ENCODE results near the gene TSFM.
"Not testable (repeated sequence)": the region's sequence is repeated elsewhere in the genome, so short reads cannot be mapped to it uniquely, and the experiment has no call there.

TSFM gene

DNA sequence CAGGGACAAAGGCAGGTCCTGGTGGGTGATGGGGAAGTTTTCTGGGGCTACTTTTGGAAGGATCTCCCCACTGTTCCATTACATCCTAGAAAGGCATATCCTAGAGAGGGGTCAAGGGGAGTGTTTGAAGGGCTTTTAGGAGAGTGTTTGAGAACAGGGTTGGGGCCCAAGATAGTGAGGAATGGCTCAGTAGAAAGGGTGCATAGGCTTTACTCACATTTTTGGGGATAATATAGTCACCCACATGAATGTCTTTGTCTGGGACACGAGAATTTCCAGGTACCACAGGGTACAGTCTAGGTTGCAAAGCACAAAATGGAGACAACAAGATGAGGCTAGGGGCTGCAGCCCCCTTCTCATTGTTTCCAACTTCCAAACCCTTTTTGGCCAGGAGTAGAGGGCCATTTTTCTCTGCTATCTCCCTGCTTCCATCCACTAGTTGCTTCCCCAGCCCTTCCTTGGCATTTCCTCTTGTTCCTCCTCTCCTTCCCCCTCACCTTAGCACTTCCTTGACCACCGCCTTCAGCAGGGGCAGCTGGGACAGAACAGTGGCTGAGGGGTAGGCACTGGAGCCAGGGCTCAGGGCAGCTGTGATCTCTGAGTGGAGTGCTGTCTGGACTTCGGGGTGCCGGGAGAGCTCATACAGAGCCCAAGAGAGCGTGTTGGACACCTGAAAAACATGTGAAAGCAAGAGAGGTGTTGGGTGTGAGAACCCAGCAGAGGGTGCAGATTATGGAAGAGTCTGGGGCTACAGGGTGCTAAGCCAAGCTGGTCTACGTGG, 18.5 kb upstream of the TSFM start:
- no peak for DNase-seq

DNA sequence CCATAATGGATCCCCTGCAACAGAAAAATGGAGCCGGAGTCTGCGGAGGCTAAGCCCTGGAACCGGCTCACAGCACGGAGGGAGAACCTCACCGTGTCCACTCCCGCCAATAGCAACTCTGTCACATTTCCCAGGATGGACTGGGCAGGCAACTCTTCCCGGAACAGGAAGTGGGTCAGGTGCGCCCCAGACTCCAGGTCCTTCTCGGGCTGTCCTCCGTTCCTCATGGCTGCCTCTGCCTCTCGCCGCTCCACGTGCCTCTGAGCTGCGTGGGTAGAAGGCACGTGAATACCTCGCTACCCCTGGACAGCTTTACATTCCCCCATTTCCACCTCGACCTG, 18.0 kb upstream of the TSFM start:
- DNase-seq, result no peak

DNA sequence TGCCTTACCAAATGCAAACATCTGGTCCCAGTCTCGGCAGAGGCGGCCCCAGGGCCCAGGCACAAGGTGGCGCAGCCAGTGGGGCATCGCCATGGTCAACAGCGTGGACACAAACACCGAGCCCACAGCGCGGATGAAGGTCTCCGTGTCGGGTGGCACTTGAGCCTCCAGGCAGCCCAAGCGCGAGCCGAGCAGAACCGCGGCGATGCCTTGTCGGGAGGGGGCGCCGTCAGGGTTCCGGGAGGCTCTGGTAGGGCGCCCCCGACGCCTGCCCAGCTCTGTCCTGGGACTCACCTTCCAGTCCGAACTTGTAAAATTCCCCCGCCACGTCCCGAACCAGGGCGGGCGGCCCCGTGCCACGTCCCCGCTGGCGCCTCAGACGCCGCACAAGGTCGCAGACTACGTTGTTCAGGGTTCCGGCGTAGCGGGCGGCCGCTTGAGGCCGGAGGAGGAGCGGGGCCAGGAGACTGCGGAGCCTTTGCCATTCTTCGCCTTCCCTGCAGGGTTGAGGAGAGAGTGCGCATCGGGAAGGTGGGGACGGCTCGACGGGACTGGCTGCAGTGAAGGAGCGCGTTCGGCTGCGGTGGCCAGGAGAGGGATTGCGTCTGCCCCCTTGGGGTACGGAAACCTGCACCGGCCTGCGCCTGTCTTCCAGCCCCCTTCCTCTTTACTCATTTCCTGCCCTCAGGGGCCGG, 17.4 kb upstream of the TSFM start:
- DNase-seq, result no peak

DNA sequence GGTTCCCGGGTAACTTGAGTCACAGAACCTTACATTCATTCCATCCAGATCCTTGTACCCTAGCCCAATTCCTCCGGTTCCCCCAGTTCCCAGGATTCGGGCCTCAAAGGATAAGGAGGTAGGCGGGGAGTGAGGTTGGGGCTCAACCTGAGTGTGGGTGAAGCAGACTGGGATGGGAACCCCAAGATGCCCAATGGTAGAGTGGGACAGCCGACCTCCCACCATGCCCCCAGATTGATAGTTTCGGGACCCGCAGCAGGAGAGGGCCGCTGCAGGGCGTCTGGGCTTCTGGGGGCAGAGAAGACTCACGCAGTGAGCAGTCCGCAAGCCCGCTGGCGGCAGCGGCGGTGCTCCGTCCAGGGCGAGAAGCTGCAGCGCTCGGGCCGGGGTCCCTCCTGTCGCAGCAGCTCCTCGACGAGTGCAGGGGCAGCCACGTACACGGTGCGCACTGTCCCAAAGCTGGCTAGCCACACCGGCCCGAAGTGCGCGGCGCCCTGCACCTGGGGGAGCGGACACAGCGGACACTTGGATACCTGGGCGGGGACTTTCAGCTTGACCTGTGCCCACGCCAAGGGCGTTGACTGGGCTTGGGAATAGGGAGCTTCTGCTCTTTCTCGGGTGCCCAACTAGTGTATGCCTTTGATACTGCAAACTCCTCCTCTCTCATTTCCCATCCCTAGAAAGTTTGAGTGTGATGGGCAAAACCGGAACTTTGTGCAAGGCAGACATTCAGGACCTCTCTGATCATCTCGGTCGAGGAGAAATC, 16.7 kb upstream of the TSFM start:
- DNase-seq, result no peak

DNA sequence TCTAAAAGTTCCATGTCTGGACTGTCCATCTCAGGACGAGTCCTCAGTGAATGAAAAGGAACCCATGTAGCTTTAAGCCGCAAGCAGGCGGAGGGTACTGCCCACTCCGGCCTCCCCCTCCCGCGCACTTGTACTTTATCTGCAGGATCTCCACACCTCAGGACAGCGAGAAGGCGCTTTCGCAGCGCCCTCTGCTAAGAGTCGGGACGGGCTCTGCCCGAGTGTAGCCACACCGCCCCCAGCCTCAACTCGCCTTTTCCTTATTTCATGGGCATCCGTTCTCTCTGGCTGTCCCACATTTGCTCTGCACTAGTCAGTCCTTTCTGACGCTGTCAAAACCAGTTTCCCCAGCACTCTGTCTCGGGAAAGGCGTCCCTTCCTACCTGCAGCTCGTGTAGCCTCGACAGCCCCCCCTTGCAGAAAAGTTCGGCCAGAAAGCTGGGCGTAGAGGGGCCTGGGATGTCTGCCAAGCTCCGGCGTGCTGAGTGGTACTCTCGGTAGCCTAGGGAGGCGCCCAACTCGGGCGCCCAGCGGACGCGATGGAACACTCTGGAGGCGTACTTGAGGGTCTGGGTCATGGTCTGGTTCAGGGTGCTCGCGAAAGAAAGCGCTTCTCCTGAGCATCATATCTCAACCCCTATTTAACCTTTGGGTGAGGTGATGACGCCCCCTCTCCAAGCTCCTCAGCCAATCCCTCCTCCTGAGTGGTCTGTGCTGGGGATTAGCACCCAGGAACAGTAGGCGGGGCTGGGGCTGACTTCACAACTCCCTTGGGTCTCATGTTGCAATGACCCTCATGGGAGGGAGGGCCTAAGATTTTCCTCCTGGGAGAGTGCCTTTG, 15.9 kb upstream of the TSFM start, which contains the start of gene CYP27B1:
TSS of gene CYP27B1 (minus strand) at position 615 of the 841 bp plus-strand sequence. CDS start at position 578, 37 bp downstream.
- DNase-seq, result no peak

DNA sequence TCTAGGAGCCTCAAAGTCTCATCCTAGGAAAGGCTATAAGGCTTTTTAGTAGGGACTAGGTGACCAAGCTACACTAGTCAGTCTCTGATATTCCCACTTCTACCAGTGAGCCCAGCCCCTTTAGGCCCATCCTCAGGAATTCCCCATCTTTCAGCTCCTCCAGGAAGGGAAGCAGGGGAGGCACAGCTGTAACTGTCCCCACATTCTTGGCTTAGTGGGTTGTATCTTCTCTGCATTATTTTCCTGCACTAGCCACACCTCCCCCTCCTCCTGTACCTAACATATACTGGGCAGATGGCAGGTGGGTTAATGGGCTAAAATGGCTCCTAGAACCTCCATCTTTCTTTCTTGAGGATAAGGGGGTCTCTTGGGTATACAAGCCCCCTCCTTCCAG, 15.3 kb upstream of the TSFM start:
- no peak for DNase-seq

DNA sequence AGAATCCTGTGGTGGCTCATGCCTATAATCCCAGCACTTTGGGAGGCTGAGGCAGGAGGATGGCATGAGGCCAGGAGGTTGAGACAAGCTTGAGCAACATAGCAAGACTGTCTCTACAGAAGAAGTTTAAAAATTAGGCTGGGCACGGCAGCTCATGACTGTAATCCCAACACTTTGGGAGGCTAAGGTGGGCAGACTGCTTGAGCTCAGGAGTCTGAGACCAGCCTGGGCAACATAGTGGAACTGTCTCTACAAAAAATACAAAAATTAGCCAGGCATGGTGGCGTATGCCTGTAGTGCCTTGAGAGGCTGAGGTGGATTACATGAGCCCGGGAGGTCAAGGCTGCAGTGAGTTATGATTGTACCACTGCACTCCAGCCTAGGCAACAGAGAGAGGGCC, 14.7 kb upstream of the TSFM start:
- DNase-seq, result no peak

DNA sequence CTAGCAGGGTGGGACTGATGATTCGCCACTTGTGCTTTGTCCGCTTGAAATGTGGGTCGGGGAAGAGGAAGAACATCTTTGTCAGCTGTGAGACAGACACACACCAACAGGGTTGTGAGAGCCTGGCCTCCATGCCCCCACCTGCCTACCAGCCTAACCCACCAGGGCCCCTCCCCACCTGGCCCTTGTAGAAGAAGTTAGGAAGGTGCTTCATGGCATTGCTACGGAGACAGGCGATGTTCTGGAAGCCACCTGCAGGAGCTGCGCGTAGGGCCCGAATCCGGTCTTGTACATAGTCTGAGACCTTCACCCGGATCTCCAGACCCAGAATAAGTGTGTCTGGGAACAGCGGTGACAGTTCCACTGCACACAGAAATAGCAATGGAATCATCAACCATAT, 13.0 kb upstream of the TSFM start:
- DNase-seq, result no peak

DNA sequence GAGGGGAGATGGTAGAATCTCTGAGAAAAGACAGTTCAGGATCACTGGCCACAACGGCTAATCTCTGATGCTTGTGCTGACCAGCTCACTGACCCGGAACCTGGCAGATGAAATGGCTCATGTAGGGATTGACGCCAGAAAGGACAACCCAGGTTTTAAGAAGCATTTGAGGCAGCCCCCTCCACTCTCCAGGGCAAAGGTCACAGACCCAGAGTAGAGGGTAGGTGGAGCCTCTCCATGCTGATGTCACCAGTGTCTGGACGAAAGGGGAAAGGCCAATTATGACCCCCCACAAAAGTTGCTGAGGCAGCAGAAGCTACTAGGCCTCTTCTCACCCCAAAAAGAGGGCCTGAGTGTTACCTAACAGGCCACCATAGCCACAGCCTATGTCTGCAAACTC, 11.9 kb upstream of the TSFM start:
- DNase-seq, result no peak

DNA sequence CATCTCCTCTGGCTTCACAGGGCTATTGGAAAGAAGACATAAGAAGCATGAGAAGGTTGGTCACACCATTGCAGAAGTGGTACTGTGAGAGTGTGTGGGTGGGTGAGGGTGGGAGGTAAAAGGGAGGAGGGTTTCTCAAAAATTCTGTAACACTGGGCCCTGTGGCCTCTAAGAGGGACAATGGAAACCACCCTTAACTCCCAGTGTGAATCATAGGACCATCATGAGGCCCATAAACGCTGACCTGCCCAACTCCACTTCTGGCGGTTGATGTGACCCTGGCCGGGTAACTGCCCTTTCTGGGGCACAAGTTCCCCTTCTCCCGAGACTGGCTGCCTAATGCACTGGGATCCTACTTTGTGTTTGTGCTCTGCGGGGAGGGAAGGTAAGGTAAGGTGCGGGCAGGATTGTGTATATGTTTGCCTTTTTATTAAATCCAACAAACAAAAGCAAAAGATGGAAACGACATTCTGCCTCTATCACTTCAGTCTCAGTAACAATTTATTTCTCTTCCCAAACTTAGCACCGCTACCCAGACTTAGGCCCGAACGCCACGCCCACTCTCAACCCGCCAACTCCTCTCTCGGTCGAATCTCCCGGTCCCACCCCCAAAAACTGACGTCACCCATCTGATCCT, 11.2 kb upstream of the TSFM start:
- DNase-seq, result peak; percentile 86

DNA sequence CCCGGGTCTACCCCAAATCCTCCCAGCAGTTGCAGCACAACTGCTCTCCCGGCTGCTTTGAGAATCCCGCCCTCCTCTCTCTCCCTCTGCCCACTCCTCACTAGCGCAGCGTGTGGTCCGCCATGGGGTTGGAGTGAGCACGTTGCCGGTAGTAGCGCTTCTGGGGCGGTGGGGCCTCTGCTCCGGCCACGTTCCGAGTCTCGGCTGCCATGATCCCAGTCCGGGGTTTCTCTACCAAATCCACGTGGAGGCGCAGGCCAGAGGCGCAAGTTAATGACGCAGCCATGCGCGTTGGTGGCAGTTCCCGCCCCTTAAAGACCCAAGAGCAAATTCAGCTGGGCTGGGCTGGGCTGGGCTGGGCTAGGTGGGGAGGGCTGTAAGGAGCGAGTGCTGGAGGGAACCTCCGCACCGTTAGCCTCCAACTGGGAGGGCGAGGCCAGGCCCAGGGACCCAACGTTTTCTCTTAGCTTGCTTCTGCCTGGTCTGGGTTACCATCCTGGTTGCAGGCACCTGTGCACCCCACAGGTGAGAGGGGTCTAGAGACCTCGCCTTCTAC, 10.6 kb upstream of the TSFM start, which contains the start of gene METTL1:
TSS of gene METTL1 (minus strand) at position 233 of the 556 bp plus-strand sequence. CDS start at position 211, 22 bp downstream.
- peak; percentile 91 for DNase-seq

DNA sequence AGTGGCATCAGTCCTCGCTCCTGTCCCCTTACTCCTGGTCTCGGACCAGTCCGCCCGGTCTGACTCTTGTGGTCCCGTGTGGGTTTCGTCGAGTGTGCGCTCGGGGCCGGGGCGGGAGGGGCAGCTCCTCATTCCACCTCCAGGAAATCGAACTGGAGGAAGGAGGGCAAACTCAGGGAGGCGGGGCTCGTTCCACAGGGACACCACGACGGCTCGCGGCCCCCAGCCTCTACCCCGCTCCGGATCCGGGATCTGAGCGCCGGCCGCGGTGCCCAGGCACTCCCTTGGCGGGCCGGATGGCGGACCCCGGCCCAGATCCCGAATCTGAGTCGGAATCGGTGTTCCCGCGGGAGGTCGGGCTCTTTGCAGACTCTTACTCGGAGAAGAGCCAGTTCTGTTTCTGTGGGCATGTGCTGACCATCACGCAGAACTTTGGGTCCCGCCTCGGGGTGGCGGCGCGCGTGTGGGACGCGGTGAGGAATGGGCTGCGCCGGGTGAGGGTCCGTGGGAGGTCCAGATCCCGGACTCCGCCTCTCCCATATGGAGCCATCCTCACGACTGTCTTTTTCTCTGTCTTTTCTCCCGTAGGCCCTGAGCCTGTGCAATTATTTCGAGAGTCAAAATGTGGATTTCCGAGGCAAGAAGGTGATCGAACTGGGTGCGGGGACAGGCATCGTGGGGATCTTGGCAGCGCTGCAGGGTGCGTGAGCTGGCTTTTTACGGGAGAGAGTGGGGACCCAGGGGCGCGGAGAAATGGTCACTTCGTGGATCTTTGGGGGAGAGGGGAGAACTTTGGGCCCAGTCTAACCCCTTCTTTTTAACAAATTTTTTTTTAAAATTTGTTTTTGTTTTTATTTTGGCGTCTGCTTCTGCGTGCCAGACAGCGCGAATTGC, 9.9 kb upstream of the TSFM start, which contains the start of gene EEF1AKMT3:
TSS of gene EEF1AKMT3 (plus strand) at position 186 of the 894 bp plus-strand sequence. CDS start at position 297, 111 bp downstream.
- peak; percentile 42 for DNase-seq

DNA sequence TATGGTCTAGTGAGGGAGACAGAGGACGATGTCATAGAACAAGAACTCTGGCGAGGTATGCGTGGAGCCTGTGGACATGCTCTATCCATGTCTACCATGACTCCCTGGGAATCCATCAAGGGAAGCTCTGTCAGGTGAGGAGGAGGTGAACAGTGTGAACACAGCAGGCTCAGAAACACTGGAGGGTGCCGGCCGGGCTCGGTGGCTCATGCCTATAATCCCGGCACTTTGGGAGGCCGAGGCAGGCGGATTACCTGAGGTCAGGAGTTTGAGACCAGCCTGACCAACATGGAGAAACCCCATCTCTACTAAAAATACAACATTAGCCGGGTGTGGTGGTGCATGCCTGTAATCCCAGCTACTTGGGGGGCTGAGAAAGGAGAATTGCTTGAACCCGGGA, 8.0 kb upstream of the TSFM start:
- DNase-seq, result not testable (repeated sequence)

DNA sequence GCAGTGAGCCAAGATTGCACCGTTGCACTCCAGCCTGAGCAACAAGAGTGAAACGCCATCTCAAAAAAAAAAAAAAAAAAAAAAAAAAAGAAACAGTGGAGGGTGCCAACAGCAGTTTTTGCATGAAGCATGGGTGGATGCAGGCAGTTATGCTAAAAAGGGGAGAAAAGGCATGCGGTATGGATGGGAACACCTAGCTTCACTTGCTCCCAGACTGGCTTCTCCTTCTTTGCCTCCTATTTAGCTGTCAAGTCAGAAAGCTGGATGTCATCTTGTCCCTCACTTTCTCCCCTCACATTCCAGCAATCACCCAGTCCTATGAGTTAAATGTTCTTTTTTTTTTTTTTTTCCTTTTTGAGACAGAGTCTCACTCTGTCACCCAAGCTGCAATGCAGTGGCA, 7.5 kb upstream of the TSFM start:
- DNase-seq, result no peak

DNA sequence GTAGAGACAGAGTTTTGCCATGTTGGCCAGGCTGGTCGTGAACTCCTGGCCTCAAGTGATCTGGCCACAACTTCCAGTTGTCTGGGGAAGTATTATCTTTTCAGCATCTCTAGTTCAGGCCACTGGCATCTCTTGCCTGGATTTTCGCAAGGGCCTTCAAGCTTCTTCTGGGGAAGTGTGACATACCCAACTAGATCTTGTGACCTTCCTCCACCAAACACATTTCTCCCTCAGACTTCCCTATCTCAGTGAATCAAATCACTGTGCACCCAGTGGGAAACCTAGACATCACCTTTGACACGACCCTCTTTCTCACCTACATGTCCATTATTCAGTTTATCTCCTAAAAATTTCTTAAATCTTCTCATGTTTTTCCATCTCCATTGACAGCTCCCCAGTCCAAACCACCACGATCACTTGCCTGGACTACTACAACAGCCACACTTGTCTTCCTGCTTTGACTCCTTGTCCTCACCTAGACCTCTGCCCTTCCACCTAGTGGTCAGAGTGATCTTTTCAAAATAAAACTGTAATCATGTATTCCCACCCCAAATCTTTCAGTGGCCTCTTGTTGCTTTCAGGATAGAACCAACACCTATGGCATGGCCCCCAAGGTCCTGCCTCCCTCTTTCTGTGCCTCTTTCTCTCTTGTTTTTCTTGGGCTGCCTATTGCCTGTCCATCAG, 6.9 kb upstream of the TSFM start:
- DNase-seq, result no peak

DNA sequence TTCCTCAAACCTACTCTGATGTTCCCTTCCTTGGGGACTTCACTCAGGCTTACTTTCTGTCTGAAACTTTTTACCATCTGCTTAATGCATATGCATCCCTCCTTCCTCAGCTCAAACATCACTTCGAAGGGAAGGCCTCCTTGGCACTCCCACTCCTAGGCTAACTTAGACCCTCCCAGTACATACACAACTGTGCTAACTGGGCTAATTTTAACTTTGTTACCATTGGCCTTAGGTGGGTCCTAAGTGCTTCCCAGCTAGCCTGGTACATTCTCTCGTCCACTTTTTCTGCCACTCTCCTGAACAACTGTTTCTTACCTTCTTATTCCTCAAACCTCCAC, 6.4 kb upstream of the TSFM start:
- no peak for DNase-seq

DNA sequence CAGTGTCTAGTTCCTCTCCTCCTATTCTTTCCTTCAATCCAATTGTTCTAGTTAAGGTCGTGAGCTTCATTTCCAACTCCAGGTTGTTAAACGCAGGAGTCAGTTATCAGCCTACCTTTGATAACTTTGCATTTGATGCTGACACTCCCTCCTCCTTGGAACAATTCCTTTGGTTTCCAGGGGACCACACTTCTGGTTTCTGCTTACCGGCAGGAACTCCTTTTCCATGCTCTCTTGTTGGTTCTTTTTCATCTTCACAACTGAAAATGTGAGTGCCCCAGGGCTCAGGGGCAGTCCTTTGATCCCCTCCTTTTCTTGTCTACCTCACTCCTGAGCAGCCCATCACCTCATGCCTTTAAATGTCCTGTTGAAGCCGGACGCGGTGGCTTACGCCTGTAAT, 5.2 kb upstream of the TSFM start:
- DNase-seq, result no peak

DNA sequence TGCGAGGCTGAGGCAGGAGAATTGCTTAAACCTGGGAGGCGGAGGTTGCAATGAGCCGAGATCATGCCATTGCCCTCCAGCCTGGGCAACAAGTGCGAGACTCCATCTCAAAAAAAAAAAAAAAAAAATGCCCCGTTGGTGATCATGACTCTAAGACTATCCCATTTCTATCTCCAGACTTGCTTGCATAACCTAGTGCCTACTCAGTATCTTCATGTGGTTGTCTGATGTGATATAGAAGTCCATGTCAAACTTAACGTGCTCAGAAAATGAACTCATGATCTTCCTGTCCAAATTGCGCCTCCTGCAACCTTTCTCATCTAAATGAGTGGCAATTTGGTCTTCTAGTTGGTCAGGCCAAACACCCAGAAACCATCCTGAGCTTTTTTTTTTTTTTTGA, 4.7 kb upstream of the TSFM start:
- no peak for DNase-seq

DNA sequence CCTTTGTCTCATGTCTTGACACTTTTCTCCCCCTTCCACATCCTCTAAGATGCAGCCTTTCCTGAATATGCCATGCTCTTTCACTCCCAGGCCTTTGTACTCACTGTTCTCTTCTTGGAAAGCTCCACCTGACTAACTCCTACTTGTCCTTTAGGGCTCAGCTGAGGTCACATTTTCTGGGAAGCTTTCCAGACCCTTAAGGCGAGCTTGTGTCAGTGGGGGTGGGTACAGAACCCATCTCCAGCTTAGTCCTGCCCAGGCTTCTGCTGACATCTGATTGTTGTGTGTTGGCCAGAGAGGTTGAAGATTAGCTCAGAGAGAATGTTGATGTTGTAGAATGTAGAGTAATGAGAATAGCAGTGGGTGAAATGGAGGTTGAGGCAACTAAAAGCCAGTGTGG, 2.9 kb upstream of the TSFM start:
- no peak for DNase-seq

DNA sequence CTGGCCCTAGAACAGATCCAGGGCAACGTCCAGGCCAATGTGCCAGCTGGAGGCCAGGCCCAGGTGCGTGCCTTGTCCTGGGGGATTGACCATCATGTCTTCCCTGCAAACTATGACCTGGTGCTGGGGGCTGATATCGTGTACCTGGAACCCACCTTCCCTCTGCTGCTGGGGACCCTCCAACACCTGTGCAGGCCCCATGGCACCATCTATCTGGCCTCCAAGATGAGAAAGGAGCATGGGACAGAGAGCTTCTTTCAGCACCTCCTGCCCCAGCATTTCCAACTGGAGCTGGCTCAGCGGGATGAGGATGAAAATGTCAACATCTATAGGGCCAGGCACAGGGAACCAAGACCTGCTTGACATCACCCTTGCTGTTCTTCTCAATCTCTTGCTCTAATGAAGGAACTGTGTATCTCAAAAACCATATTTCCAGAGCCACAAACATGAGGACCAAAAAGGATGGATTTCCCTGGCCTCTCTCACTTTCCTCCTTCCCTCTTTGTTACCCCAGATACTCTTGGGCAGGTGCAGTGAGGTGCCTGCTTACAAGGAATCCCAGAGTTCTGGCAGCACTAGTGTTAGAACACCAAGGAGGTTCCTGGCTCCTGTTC, 2.2 kb upstream of the TSFM start:
- DNase-seq, result no peak
